CD14-positive monocyte (primary cell): Measurements from ENCODE around the gene TRIM67. TPM values are rescaled to one million over a fixed set of nuclear protein-coding genes. Genes with fewer than 3 reads are reported as not detected.

ENCODE experiments used
- DNase-seq, 3 donors: peaks; one replicate each; pipeline ENCODE4 v3.0.0-alpha.2; 2011 to 2022
- H2AFZ ChIP-seq: 2 replicates; pipeline ENCODE4 v1.6.0; 2012; ENCODE audit warnings: mild to moderate bottlenecking, low read depth, low read length, inconsistent platforms; ENCODE audit not compliant: insufficient read depth, poor library complexity, severe bottlenecking
- H3K27ac ChIP-seq, 2 donors: 1 replicate in 1 of 2; 2 replicates in 1 of 2; pipeline ENCODE4 v1.5.1; 2012 to 2013; ENCODE audit warnings: low read length in 2 of 2, control low read depth in 1 of 2, inconsistent platforms in 1 of 2, low read depth in 1 of 2, mild to moderate bottlenecking in 1 of 2
- H3K27me3 ChIP-seq, 2 donors: one replicate each; pipeline versions ENCODE4 v1.6.0 to v1.6.1; 2011 to 2013; ENCODE audit warnings: low read length in 2 of 2; ENCODE audit not compliant: control insufficient read depth in 2 of 2, insufficient read depth in 2 of 2
- H3K36me3 ChIP-seq, 2 donors: replicated peaks in 1 of 2; 1 replicate in 1 of 2; 2 replicates in 1 of 2; pipeline versions ENCODE4 v1.5.1 to v1.6.1; 2012 to 2013; ENCODE audit warnings: low read length in 2 of 2, control low read depth in 1 of 2, inconsistent platforms in 1 of 2, mild to moderate bottlenecking in 1 of 2; ENCODE audit not compliant: insufficient read depth in 2 of 2, control insufficient read depth in 1 of 2
- H3K4me1 ChIP-seq, 2 donors: 1 replicate in 1 of 2; 2 replicates in 1 of 2; pipeline versions ENCODE4 v1.5.1 to v1.6.1; 2012 to 2013; ENCODE audit warnings: low read length in 2 of 2, control low read depth in 1 of 2, inconsistent platforms in 1 of 2, mild to moderate bottlenecking in 1 of 2, moderate library complexity in 1 of 2; ENCODE audit not compliant: insufficient read depth in 2 of 2, control insufficient read depth in 1 of 2
- H3K4me2 ChIP-seq: replicated peaks from 2 replicates; pipeline ENCODE3; 2012; ENCODE audit warnings: low read length, moderate library complexity, mild to moderate bottlenecking; ENCODE audit not compliant: poor library complexity, severe bottlenecking; ENCODE audit errors: extremely low read depth
- H3K4me3 ChIP-seq, 3 experiments: fragments of 200-600 bp in 1 of 3; sonication (generic) in 1 of 3; replicated peaks in 1 of 3; 1 replicate in 2 of 3; 2 replicates in 1 of 3; pipeline ENCODE4 v1.5.1; 2011 to 2013; ENCODE audit warnings: low read length in 3 of 3, mild to moderate bottlenecking in 3 of 3, control low read depth in 2 of 3, low read depth in 2 of 3, inconsistent platforms in 1 of 3, moderate library complexity in 1 of 3
- H3K79me2 ChIP-seq: 2 replicates; pipeline ENCODE4 v1.6.0; 2012; ENCODE audit warnings: mild to moderate bottlenecking, control low read depth, inconsistent platforms, low read length, moderate library complexity; ENCODE audit not compliant: insufficient read depth
- H3K9ac ChIP-seq: 2 replicates; pipeline ENCODE4 v1.6.0; 2017; ENCODE audit warnings: low read length, mild to moderate bottlenecking; ENCODE audit not compliant: insufficient read depth, poor library complexity, severe bottlenecking
- H3K9me3 ChIP-seq, 2 donors: replicated peaks in 1 of 2; 1 replicate in 1 of 2; 2 replicates in 1 of 2; pipeline versions ENCODE4 v1.5.1 to v1.6.1; 2012 to 2013; ENCODE audit warnings: low read length in 2 of 2, control low read depth in 1 of 2; ENCODE audit not compliant: control insufficient read depth in 1 of 2, insufficient read depth in 1 of 2
- H4K20me1 ChIP-seq: 2 replicates; pipeline ENCODE4 v1.6.0; 2012; ENCODE audit warnings: mild to moderate bottlenecking, low read length, control low read depth, moderate library complexity; ENCODE audit not compliant: insufficient read depth
- H3K27ac Mint-ChIP-seq, 7 donors: one replicate each; pipeline ENCODE4 v1.8.0; 2020; ENCODE audit warnings: mild to moderate bottlenecking in 7 of 7, mixed read lengths in 7 of 7, moderate library complexity in 6 of 7, inconsistent platforms in 2 of 7
- H3K27me3 Mint-ChIP-seq, 3 donors: one replicate each; pipeline ENCODE4 v1.8.0; 2021 to 2022; ENCODE audit warnings: low read depth in 3 of 3, mild to moderate bottlenecking in 3 of 3, mixed read lengths in 3 of 3, moderate library complexity in 3 of 3, inconsistent platforms in 1 of 3
- H3K36me3 Mint-ChIP-seq, 2 donors: one replicate each; pipeline ENCODE4 v1.8.0; 2020; ENCODE audit warnings: mixed read lengths in 2 of 2, inconsistent platforms in 1 of 2, mild to moderate bottlenecking in 1 of 2
- H3K4me1 Mint-ChIP-seq: one replicate; pipeline ENCODE4 v1.8.0; 2020; ENCODE audit warnings: mild to moderate bottlenecking, mixed read lengths
- H3K4me3 Mint-ChIP-seq, 2 donors: one replicate each; pipeline ENCODE4 v1.8.0; 2020; ENCODE audit warnings: mild to moderate bottlenecking in 2 of 2, mixed read lengths in 2 of 2, moderate library complexity in 1 of 2
- H3K9me3 Mint-ChIP-seq, 7 donors: one replicate each; pipeline ENCODE4 v1.8.0; 2020 to 2022; ENCODE audit warnings: mixed read lengths in 7 of 7, mild to moderate bottlenecking in 6 of 7, moderate library complexity in 6 of 7, inconsistent platforms in 2 of 7
- WGBS: methylation state at CpG from one replicate; pipeline ENCODE4 v1.1.5; 2013; ENCODE audit warnings: missing lambda C conversion rate; ENCODE audit not compliant: insufficient coverage; 5-methylcytosine and 5-hydroxymethylcytosine counted together
- intact Hi-C, 2 donors: fragments of 100-400 bp; cut with micrococcal nuclease; formaldehyde crosslinking; loops; one replicate each; pipeline versions ENCODE4 v1.15.0 to v1.15.1; 2023
- polyA plus RNA-seq, 3 donors: library from polyadenylated mRNA; depleted of rRNA in 1 of 3; unstranded in 2 of 3; stranded (reverse) in 1 of 3; fragments of 300-500 nt in 2 of 3; fragments of >200 nt in 1 of 3; fragmentation: Illumina TruSeq in 2 of 3; gene quantifications; 1 replicate in 2 of 3; 2 replicates in 1 of 3; pipeline ENCODE4 v1.2.3, GENCODE V29; 2012 to 2021
- TF ChIP-seq, protein P1 (sequence below): fragments of 200-600 bp; IDR thresholded peaks from one replicate; pipeline ENCODE4 v1.8.0; 2022; ENCODE audit warnings: antibody characterized with exemption, mild to moderate bottlenecking

TRIM67 gene
- polyA plus RNA-seq, 3 donors: not detected

- H3K27ac ChIP-seq: peak overlapping the region in 1 of 2 donors; percentile 95
- H3K4me3 ChIP-seq: peak overlapping the region; percentile 78 to 95 (median 94)
- peaks cover 92% of the 10 kb centered on the region for H3K79me2 ChIP-seq
- peaks cover 30 to 32% of the 10 kb centered on the region in 2 donors for H3K4me1 ChIP-seq
- TF ChIP-seq, protein P1, sequence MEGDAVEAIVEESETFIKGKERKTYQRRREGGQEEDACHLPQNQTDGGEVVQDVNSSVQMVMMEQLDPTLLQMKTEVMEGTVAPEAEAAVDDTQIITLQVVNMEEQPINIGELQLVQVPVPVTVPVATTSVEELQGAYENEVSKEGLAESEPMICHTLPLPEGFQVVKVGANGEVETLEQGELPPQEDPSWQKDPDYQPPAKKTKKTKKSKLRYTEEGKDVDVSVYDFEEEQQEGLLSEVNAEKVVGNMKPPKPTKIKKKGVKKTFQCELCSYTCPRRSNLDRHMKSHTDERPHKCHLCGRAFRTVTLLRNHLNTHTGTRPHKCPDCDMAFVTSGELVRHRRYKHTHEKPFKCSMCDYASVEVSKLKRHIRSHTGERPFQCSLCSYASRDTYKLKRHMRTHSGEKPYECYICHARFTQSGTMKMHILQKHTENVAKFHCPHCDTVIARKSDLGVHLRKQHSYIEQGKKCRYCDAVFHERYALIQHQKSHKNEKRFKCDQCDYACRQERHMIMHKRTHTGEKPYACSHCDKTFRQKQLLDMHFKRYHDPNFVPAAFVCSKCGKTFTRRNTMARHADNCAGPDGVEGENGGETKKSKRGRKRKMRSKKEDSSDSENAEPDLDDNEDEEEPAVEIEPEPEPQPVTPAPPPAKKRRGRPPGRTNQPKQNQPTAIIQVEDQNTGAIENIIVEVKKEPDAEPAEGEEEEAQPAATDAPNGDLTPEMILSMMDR: no peak
- peaks cover 0 to 2% (median 0%) of the 10 kb centered on the region in 3 donors for H3K27me3 Mint-ChIP-seq
- intact Hi-C loops: loop anchor here in 1 of 2 donors (10.0 kb wide), 2 partner anchors 92 to 1872 kb away; partner anchors contain the start of genes EXOC8 and SPRTN
- peak in 1 of 3 donors; percentile 10 for DNase-seq
- peak overlapping the region; percentile 93 for H3K9ac ChIP-seq
- no peaks in the 10 kb centered on the region for H3K9me3 ChIP-seq
- peak overlapping the region; percentile 79 for H3K4me2 ChIP-seq
- WGBS: no CpG with 5 or more reads among the region's 5 CpGs
- H3K27me3 ChIP-seq: no peaks in the 10 kb centered on the region
- peaks cover 13 to 33% of the 10 kb centered on the region in 2 donors for H3K36me3 ChIP-seq
- H2AFZ ChIP-seq: peak overlapping the region; percentile 99
- peaks cover 17% of the 10 kb centered on the region for H4K20me1 ChIP-seq
- H3K4me3 Mint-ChIP-seq: peak overlapping the region; percentile 92 to 97
- H3K27ac Mint-ChIP-seq: peak overlapping the region; percentile 45 to 97 (median 74)
- peaks cover 46% of the 10 kb centered on the region for H3K4me1 Mint-ChIP-seq
- H3K9me3 Mint-ChIP-seq: peaks cover 0 to 2% (median 0%) of the 10 kb centered on the region in 7 donors
- H3K36me3 Mint-ChIP-seq: peaks cover 30 to 43% of the 10 kb centered on the region in 2 donors
Observed at GRCh38 chr1:231242516-231243198, 80.8 kb downstream of the TRIM67 start.

GRCh38 chr1:231248778-231249177, 86.9 kb downstream of the TRIM67 start:
- H3K4me3 ChIP-seq: no peak overlapping the region
- H3K9me3 ChIP-seq: no peaks in the 10 kb centered on the region
- TF ChIP-seq, protein P1: no peak
- H3K4me2 ChIP-seq: no peak overlapping the region
- peaks cover 33 to 57% of the 10 kb centered on the region in 2 donors for H3K36me3 ChIP-seq
- H3K27me3 ChIP-seq: no peaks in the 10 kb centered on the region
- peaks cover 52% of the 10 kb centered on the region for H4K20me1 ChIP-seq
- no peak overlapping the region for H2AFZ ChIP-seq
- DNase-seq: no peak
- WGBS: no CpG with 5 or more reads among the region's 1 CpG
- Mint-ChIP-seq H3K4me3 (no peak overlapping the region), H3K36me3 (peaks cover 44 to 67% of the 10 kb centered on the region in 2 donors), H3K9me3 (peaks cover 0 to 2% (median 0%) of the 10 kb centered on the region in 7 donors), H3K27ac (no peak overlapping the region), H3K27me3 (no peaks in the 10 kb centered on the region), H3K4me1 (peaks cover 10% of the 10 kb centered on the region)
- intact Hi-C loops: loop anchor here in 1 of 2 donors (10.0 kb wide), 2 partner anchors 86 to 1866 kb away; partner anchors contain the start of genes EXOC8 and SPRTN
- H3K4me1 ChIP-seq: no peaks in the 10 kb centered on the region
- no peak overlapping the region for H3K9ac ChIP-seq
- H3K79me2 ChIP-seq: peaks cover 59% of the 10 kb centered on the region
- H3K27ac ChIP-seq: no peak overlapping the region
